DMS 273 treated with DMSO at 0.1 percent for 48 hours (cell line): ENCODE data around the gene CD55.

Source experiments
- DNase-seq: peaks from one replicate; lab custom pipeline; 2025; lab: John Stamatoyannopoulos, UW

Gene CD55

DNA sequence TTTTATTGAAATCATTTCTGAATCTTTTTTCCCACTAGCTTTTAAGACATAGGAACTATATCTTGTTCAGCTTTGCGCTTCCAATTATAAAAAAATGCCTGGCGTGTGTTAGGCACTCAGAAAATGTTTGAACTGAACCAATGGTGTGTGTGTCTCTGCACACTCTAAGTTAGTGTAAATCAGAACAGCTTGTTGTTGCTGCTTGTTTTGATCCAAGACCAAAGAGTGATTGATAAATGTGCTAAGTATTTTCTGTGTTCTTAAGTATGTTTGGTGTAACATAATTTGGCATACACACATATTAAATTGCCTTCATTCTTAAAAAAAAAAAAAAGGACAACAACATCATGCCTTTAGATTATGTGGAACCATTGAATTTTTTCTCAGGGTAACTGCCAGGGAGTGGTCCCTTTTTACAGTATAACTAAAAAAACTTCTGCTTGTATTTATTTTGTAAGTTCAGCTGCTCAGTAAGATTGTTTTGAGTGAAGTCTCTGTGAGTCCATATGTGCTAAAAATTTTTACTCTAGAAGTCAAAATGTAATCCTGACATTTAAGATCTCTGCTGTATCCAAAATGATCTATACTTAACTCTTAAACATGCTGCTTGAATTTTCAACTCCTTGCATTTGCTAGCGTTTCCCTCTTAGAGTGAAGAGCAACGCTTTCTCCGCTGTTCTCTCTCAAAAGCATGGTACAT lies 8.7 kb downstream of the CD55 start:
- DNase-seq, result no peak

DNA sequence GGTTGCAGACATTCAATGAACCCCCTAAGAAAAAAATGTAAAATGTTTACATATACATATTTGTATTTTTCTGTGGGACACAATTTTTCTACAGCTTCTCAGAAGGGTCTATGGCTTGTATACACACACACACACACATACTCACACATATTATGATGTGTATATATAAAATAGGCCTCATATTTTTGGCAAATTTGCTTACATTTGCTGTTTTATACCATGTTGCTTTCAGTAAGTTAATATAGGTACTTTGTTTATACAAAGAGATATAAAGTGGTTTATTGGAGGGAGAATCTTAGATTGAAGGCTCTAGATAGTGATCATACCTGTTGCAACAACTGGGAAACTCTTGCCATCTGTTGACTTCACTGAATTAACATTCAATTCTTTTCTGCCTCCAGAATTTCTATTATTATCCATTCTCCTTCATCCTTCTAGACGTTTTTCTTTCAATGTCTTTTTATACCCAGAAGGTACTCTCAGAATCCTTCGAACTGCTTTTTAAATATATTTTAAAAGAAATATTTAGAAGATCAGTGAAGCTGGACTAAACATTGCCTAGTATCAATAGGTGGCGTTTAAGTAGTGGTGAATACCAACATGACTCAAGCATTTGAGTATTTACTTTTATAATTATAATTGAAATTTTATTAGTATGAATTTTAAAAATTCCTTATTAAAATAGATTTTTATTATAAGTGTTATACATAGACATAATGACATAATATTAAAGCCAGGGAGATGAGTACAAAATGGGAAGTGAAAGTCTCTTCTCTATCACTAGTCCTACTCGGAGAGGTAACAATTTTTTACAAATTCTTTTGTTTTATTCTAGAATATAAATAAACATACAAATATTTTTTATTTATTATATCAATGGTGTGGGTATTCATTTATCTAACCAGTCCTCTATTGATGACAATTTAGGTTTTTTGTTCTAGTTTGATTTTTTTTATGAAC lies 10.2 kb downstream of the CD55 start:
- no peak for DNase-seq

DNA sequence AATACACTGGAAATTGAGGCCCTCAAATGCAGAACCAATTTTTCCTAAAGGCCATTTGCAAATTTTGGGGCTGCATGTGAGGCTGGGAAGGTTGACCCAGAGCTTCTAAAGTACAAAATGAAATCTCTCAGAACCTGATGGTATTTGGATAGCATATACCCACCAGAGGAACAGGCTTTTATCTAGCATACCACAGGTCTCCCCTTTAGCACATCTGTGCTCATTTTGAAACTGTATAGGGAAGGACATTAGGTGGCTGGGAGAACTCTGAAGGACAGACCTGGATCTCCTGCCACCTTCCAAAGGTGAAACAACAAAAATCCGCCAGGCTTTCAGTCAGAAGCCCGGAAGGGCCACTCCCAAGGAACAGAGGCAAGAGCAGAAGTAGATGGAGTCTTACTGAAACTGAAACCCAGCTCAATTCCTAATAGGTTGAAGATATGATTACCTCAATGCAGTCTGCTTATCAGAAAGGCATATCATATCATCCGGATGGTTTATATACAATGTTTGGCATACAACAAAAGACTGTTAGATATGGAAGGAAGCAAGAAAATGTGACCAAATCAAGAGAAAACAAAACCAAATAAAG lies 11.6 kb downstream of the CD55 start:
- no peak for DNase-seq

DNA sequence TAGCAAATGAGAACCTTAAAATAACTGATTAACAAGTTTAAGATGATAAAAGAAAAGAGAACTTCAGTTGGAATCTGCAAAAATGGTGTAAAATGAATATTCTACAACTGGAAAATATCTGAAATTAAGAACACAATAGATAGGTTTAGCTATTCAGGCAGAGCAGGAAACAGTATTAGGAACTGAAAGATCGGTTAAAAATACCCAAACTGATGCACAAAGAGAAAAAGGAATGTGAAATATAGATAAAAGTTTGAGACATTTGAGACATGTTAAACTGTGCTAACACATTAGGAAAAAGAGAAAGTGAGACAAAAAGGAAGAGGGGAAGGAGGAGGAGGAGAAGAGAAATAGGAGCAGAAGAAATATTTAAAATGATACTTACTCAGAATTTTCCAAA lies 12.1 kb downstream of the CD55 start:
- DNase-seq, result no peak

DNA sequence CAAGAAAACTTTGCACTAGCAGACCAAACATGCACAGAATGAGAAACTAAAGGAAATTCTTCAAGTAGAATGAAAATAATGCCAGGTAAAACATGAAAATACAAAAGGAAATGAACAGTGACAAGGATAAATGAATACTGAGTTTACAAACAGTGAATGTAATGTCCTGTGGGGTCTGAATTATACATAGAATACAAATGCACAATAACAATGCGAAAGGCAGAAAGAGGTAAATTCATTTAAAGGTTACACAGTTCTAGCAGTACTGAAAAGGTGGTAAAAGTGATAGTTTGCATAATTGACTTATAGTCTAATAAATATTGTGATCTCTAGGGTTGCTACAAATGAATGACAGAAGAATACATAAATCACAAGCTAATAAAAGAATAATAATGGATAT lies 12.9 kb downstream of the CD55 start:
- no peak for DNase-seq

DNA sequence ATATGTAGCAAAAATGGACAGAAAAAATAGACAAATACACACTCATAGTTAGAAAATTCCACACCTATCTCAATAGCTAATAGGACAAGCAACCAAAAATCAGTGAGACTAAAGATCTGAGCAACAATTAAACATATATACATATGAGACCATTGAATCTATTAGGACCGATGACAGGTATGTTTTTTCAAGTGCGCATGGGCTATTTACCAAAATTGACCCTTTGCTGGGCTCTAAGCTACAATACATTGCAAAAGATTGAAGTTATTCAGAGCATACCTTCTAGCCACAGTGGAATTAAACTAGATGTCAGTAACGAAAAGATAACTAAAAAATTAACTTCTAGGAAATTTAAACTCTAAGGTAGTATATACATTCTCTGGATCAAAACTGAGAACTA lies 13.7 kb downstream of the CD55 start:
- DNase-seq, result no peak

DNA sequence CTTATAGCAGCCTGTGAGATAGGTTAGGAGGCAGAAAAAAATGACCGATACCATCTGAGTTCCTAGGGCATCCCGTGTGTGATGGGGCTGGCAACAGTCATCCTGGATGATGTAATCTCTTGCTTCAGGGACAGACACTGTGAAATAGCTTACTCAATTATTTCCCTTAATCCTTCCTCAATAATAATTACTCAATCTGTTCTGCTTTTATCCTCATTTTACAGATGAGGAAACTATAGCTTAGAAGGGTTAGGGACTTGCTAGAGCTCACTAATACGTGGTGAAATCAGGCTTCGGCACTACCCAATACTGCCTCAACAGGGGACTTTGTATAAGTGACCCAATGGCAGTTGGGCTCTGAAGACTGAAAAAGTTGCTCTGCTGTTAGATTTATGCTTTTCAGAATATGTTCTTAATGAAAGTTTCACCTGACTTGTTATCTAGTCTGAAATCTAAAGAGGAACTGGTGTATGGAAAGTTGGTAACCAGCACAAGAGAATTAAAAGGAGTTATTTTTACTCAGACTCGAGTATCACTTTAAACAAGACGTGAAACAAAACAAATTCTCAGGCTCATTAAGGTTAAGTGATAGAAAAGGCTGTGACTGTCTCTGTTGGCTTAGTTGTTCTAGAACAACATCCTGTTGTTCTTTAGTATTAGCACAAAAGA lies 14.4 kb downstream of the CD55 start:
- DNase-seq, result no peak

DNA sequence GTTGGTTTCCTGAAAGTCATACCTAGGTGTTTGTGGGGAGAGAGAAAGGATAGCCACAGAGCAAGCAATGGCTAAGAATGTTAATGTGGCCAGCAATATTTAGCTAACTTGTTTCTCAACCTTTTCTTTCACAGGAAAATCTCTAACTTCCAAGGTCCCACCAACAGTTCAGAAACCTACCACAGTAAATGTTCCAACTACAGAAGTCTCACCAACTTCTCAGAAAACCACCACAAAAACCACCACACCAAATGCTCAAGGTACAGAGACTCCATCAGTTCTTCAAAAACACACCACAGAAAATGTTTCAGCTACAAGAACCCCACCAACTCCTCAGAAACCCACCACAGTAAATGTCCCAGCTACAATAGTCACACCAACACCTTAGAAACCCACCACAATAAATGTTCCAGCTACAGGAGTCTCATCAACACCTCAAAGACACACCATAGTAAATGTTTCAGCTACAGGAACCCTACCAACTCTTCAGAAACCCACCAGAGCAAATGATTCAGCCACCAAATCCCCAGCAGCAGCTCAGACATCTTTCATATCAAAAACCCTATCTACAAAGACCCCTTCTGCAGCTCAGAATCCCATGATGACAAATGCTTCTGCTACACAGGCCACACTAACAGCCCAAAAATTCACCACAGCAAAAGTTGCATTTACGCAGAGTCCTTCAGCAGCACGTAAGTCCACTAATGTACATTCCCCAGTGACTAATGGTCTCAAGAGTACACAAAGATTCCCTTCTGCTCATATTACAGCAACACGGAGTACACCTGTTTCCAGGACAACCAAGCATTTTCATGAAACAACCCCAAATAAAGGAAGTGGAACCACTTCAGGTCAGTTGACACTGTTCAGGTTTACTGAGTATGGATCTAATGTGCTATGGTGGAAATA lies 15.3 kb downstream of the CD55 start:
- no peak for DNase-seq

DNA sequence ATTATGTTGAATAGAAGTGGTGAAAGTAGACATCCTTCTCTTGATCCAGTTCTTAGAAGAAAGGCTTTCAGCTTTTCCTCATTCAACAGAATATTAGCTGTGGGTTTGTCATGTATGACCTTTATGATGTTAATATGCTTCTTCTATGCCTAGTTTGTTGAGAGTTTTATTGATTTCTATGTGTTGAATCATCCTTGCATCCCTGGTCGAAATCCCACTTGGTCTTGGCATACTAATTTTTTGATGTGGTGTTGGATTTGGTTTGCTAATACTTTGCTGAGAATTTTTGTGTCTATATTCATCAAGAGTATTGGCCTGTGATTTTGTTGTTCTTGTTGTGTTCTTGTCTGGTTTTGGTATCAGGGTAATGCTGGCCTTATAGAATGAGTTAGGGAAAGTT lies 20.9 kb downstream of the CD55 start:
- no peak for DNase-seq

DNA sequence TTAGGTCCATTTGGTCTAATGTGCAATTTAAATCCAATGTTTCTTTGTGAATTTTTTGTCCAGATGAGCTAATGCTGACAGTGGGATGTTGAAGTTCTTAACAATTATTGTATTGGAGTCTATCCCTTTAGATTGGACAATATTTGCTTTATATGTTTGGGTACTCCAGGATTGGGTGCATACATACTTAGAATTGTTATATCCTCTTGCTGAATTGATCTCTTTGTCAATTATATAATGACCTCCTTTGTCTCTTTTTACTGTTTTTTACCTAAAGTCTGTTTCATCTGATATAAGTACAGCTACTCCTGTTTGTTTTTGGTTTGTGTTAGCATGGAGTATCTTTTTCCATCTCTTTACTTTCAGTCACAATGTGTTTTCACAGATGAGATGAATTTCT lies 22.2 kb downstream of the CD55 start:
- DNase-seq, result no peak

DNA sequence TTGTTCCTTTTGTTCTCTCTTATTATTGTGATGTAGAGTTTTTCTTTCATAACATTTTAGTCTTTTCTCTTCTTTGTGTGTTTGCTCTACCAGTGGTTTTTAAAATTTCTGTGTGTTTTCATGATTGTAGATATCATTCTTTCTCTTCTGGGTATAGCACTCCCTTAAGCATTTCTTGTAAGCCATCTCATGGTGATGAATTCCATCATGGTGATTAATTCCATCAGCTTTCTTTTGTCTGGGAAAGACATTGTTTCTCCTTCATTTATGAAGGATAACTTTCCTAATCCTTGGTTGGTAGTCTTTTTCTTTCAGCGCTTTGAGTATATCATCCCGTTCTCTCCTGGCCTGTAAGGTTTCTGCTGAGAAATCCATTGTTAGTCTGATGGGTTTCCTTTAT lies 22.7 kb downstream of the CD55 start:
- no peak for DNase-seq

DNA sequence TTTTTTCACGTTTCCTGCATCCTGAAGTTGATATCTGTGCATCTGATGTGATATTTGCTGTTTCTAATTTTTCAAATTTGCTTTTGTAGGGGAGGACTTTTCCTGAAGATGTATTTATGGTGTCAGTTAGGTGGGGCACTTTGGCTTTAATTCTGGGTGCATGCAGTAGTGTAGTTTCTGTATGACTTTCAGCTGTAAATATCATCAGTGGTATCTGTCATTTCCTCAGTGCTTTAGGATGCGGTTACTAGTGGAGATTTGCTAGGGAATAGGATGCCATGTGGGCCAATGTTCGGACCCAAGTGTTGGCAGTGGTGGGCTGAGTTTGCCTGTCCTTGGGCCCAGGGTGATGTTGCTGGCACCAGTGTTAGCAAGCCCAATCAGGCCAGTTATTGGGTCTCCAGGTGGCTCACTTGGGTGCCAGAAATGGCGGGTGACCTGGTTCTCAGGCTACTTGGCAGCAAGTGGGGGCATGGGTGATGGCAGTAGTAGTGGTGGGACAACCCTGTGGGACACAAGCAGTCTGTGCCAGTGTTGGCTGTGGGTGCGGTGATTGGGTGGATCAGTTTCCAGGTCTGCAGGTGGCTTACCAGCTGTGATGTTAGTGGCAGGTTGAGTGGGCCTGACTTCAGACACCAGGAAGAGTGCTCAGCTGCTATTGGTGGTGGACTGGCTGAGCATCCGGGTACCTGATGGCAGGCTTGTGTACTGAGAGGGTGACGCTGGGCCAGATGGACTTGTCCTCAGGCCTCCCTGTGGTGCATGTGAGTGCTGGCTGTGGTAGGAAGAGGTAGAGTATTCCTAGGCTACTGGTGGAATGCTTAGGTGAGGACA lies 24.4 kb downstream of the CD55 start:
- no peak for DNase-seq

DNA sequence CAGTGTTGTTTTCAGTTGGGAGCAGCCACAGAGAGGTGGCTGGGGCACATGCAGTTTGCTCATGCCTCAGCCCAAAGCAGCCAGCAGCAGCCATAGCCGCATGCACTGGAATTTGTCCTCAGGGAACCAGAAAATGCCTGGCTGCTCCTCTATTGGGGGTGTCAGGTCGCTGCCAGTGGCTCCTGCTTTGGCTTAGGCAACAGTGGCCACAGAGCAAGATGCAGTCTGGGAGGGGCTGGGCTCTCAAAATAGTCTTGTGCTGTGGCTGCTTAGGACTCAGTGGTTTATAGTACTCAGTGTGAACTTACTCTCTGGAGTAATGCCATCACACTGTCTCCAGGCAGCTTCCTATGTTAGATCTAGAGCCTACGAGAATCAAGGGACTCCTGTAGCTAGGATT lies 25.0 kb downstream of the CD55 start:
- DNase-seq, result no peak

DNA sequence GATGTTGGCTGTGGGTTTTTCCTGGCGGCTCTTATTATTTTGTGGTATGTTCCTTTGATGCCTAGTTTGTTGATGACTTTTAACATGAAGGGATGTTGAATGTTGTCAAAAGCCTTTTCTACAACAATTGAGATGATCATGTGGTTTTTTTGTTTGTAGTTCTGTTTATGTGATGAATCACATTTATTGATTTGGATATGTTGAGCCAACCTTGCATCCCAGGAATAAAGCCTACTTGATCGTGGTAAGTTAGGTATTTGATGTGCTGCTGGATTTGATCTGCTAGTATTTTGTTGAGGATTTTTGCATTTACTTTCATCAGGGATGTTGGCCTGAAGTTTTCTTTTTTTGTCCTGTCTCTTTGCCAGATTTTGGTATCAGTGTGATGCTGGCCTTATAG lies 28.5 kb downstream of the CD55 start:
- DNase-seq, result no peak

DNA sequence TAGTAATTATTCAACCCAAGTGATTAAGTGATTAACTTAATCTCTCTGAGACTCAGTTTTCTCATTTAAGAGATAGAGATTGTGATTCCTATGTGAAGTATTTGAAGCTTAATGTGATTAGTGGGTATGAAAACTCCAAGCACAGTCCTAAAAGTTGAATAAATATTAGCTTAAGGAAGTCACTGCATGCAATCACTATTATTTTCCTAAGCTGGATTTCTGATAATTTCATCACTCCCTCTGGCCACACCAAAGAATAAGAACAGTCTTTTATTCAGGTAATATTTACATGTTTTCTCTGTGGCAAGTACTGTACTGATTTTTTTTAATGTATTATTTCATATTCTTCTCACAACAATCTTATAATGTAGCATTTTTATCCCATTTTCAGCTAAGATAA lies 31.1 kb downstream of the CD55 start:
- no peak for DNase-seq

DNA sequence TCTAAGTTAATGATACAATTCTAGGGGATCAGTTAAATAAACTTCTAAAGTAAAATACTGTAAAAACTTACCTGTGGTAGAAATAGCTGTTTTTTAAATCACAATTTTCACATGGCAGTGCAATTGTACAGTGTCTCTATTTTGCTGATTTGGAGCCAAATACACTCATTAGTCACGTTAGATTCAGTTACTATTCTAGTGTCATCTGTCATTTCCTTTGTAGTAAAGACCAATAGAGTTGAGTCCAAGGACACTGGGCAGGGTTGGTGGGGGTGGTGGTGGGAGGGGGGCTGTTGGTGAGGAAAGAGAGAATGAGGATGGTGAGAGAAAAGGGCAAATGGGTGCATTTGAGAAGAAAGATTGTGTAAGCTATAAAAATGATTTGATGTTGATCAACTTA lies 33.6 kb downstream of the CD55 start:
- DNase-seq, result no peak

DNA sequence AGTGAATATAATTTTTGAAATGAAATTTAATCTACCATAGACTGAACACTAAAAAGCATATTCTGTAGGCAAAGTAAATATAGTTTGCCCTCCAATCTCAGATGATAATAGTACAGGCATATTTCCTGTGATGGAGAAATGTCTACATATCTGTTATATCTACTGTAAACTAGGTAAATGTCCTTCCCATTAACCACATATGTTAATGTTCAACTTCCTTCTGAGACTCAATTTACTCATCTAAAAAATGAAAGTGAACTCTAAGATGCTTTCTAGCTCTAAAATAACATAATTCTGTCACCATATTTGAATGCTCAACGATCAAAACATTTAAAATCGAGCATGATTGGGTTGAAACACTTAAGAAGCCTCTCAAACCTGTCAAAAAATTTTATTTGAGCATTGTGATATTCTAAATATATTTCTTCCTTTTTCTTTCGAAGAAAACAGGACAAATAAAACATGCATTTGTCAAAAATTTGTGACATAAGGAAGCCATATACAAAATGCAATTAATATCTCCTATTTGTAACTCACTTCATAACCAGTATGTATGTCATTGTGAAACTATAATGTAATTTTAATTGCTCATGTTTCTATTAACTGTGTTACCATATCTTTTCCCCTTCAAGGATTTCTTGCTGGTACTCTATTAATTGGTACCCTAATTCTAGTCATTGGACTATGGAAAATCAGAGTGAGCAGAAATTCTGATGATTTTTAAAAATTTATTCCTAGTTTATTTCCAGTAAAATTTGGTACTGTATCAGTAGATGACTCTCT lies 34.2 kb downstream of the CD55 start:
- no peak for DNase-seq

DNA sequence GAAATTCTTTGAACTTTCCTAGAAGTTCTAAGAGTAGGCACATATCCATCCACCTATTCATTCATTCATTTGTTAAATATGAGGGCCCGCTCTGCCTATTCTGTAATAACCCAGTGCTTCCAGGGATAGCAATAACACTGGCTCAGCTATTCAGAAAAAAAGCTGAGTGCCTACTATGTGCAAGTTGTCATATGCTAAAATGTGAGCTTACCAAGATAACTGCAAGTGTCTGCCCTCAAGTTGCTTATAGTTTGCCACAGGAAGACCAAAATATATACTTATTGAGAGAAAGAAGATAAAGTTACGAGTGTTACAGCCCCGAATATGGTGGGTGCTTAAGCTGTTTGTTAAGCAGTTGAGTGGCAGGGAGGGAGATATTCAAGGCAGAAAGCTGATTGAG lies 39.6 kb downstream of the CD55 start:
- DNase-seq, result no peak

DNA sequence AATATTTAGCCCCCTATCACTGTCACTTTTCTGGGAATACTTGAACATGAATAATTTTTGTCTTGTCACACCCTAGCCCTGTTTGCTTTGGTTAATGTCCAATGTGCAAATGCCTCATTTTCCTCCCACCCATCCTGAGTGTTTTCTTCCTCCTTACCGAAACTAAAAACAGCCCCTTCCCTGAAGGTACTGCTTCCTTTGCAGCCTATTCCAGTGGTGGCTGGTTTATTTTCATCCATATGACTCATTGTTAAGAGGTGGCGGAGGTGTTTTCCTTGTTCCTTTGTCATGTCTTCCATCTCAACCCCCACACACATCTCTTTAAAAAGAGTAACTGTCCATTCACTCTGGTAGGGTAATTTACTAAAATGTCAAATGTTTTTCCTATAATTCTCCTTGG lies 40.4 kb downstream of the CD55 start:
- no peak for DNase-seq
